LoVo (cell line): ENCODE results near the gene RAB39B.
A peak's percentile ranks its signal among the peaks of the same experiment; 100 is the strongest.
"Not testable (repeated sequence)": the region's sequence is repeated elsewhere in the genome, so short reads cannot be mapped to it uniquely, and the experiment has no call there.

ENCODE experiments used
- DNase-seq: peaks from one replicate; pipeline ENCODE4 v3.0.0-alpha.2; 2016; ENCODE audit warnings: low spot score

Gene RAB39B

GRCh38 chrX:155263854-155264628, at the start of gene RAB39B:
RAB39B (minus strand) TSS chrX:155264491; CDS start chrX:155264288, 203 bp downstream.
- no peak for DNase-seq

- no peak for DNase-seq
Measured at GRCh38 chrX:155313766-155314165, 49.5 kb upstream of the RAB39B start.

- DNase-seq = no peak
Measured at GRCh38 chrX:155293771-155294170, 29.5 kb upstream of the RAB39B start.

GRCh38 chrX:155279873-155280272, 15.6 kb upstream of the RAB39B start:
- DNase-seq = no peak

- no peak for DNase-seq
Measured at GRCh38 chrX:155270969-155271368, 6.7 kb upstream of the RAB39B start.

GRCh38 chrX:155267995-155268394, 3.7 kb upstream of the RAB39B start:
- not testable (repeated sequence) for DNase-seq

- DNase-seq = no peak
Measured at GRCh38 chrX:155266439-155266838, 2.1 kb upstream of the RAB39B start.

GRCh38 chrX:155262970-155263754, 1.1 kb downstream of the RAB39B start:
- DNase-seq = no peak

- no peak for DNase-seq
Measured at GRCh38 chrX:155259752-155260151, 4.5 kb downstream of the RAB39B start.

GRCh38 chrX:155251391-155251790, 12.9 kb downstream of the RAB39B start:
- DNase-seq = no peak

- DNase-seq = no peak
Measured at GRCh38 chrX:155247497-155247896, 16.8 kb downstream of the RAB39B start.

- no peak for DNase-seq
Measured at GRCh38 chrX:155246748-155247147, 17.5 kb downstream of the RAB39B start.

- no peak for DNase-seq
Measured at GRCh38 chrX:155242300-155242699, 22.0 kb downstream of the RAB39B start.

- DNase-seq = no peak
Measured at GRCh38 chrX:155237719-155238118, 26.6 kb downstream of the RAB39B start.

GRCh38 chrX:155235891-155236290, 28.4 kb downstream of the RAB39B start:
- no peak for DNase-seq

- no peak for DNase-seq
Measured at GRCh38 chrX:155231163-155231562, 33.1 kb downstream of the RAB39B start.

- DNase-seq = no peak
Measured at GRCh38 chrX:155225774-155226173, 38.5 kb downstream of the RAB39B start.

- DNase-seq = not testable (repeated sequence)
Measured at GRCh38 chrX:155223746-155224145, 40.5 kb downstream of the RAB39B start.

GRCh38 chrX:155221351-155221750, 42.9 kb downstream of the RAB39B start:
- DNase-seq = no peak

GRCh38 chrX:155218777-155219176, 45.5 kb downstream of the RAB39B start:
- DNase-seq = no peak

GRCh38 chrX:155216940-155217440, 47.3 kb downstream of the RAB39B start:
- no peak for DNase-seq

- DNase-seq = peak; percentile 89
Measured at GRCh38 chrX:155216179-155216939, 47.9 kb downstream of the RAB39B start, which contains the start of gene VBP1. VBP1 (plus strand) TSS chrX:155216460; CDS start chrX:155216483, 23 bp downstream.
